ENCODE data around the gene FLYWCH1. TPM values are rescaled to one million over a fixed set of nuclear protein-coding genes. Genes with fewer than 3 reads are reported as not detected.

Gene FLYWCH1, protein sequence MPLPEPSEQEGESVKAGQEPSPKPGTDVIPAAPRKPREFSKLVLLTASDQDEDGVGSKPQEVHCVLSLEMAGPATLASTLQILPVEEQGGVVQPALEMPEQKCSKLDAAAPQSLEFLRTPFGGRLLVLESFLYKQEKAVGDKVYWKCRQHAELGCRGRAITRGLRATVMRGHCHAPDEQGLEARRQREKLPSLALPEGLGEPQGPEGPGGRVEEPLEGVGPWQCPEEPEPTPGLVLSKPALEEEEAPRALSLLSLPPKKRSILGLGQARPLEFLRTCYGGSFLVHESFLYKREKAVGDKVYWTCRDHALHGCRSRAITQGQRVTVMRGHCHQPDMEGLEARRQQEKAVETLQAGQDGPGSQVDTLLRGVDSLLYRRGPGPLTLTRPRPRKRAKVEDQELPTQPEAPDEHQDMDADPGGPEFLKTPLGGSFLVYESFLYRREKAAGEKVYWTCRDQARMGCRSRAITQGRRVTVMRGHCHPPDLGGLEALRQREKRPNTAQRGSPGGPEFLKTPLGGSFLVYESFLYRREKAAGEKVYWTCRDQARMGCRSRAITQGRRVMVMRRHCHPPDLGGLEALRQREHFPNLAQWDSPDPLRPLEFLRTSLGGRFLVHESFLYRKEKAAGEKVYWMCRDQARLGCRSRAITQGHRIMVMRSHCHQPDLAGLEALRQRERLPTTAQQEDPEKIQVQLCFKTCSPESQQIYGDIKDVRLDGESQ
- 50.5 TPM for polyA plus RNA-seq (2012; ENCODE audit: insufficient read length, low read depth)

DNA sequence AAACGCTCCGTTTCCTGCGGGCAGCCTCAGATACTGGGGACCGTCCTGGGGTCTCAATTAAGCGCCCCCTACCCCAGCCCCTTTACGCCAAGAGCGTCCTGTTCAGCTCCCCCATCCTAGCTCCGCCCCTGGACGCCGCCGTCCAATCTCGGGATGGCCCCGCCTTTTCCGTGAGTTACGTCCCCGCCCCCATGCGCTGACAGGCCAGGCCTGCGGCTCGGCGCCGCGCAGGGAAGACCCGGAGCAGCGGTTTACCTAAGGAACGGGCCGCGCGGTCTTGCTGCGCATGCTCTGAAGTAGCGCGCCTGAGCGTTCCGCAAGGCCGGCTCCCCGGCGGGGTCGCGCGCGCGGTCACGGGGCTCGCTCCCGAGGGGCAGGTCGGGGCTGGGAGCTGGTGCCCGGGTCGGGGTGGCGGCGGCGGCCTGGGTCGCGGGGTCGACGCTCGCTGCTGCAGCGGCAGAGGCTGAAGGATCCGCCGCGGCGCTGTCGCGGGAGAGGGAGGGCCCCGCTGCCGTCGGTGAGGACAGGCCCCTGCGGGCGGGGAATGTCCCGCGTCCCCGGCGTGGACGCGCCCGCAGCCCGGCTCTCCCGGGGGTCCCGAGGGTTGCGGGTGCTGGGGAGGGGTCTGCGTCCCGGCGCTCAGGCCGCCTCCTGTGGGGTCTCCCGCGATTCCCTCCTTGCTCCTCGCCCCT is at the start of gene FLYWCH1:
TSS of gene FLYWCH1 (plus strand) at position 294 of the 692 bp plus-strand sequence. CDS start 17,755 bp downstream, outside the sequence.
- TF ChIP-seq SIN3A (IDR thresholded peaks at IDR 0.05; ENCODE audit: borderline replicate concordance, insufficient read depth, low read length) = 0 out of 2 replicates have a peak, but pooled peaks have one; percentile 25
- no peak for TF ChIP-seq REST (IDR thresholded peaks at IDR 0.05; ENCODE audit: insufficient read depth in 1 of 2, low read depth in 2 of 2, low read length in 2 of 2)
- TF ChIP-seq TAF1 (IDR thresholded peaks at IDR 0.05; ENCODE audit: borderline replicate concordance, insufficient read depth, low read length) = 0 out of 2 replicates have a peak, but pooled peaks have one; percentile 49
- peak; percentile 78 for TF ChIP-seq POLR2AphosphoS5 (IDR thresholded peaks at IDR 0.05; ENCODE audit: low read depth, low read length)
- TF ChIP-seq FOXP2 (optimal IDR thresholded peaks at IDR 0.05; ENCODE audit: borderline replicate concordance, extremely low read depth, extremely low read length, insufficient read depth) = peak; percentile 93

DNA sequence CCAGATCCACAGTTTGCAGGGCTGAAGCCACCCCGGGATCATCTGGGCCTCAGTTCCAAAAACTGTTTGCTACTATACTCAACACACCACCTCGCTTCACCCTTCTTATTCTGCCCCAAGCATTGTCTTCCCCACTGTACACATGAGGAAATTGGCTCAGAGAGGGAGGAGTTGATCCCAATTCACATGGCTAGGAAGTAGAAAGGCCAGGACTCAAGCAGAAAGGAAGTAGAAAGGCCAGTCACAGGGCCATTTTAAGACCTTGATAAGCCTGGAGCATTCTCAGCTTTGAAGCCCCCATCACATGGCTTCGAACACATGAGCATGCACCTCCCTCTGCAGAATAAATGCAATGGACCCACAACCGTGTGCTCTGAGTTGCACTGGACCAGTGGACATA is 46.1 kb upstream of the FLYWCH1 start:
- TF ChIP-seq TAF1 (IDR thresholded peaks at IDR 0.05; ENCODE audit: borderline replicate concordance, insufficient read depth, low read length) (no peak), SIN3A (IDR thresholded peaks at IDR 0.05; ENCODE audit: borderline replicate concordance, insufficient read depth, low read length) (no peak), POLR2AphosphoS5 (IDR thresholded peaks at IDR 0.05; ENCODE audit: low read depth, low read length) (no peak), REST (IDR thresholded peaks at IDR 0.05; ENCODE audit: insufficient read depth in 1 of 2, low read depth in 2 of 2, low read length in 2 of 2) (no peak), FOXP2 (optimal IDR thresholded peaks at IDR 0.05; ENCODE audit: borderline replicate concordance, extremely low read depth, extremely low read length, insufficient read depth) (no peak)

GRCh38 chr16:2866431-2866830 is 45.3 kb upstream of the FLYWCH1 start:
- TF ChIP-seq POLR2AphosphoS5 (IDR thresholded peaks at IDR 0.05; ENCODE audit: low read depth, low read length) (no peak), FOXP2 (optimal IDR thresholded peaks at IDR 0.05; ENCODE audit: borderline replicate concordance, extremely low read depth, extremely low read length, insufficient read depth) (no peak), REST (IDR thresholded peaks at IDR 0.05; ENCODE audit: insufficient read depth in 1 of 2, low read depth in 2 of 2, low read length in 2 of 2) (no peak), TAF1 (IDR thresholded peaks at IDR 0.05; ENCODE audit: borderline replicate concordance, insufficient read depth, low read length) (no peak), SIN3A (IDR thresholded peaks at IDR 0.05; ENCODE audit: borderline replicate concordance, insufficient read depth, low read length) (no peak)

- TF ChIP-seq REST (IDR thresholded peaks at IDR 0.05; ENCODE audit: insufficient read depth in 1 of 2, low read depth in 2 of 2, low read length in 2 of 2) = no peak
- no peak for TF ChIP-seq TAF1 (IDR thresholded peaks at IDR 0.05; ENCODE audit: borderline replicate concordance, insufficient read depth, low read length)
These were observed 44.1 kb upstream of the FLYWCH1 start for GRCh38 chr16:2867661-2867986.

All from PFSK-1 (cell line).